ENCODE results near the gene LDB2.

- no peak for TF ChIP-seq CTCF (conservative IDR thresholded peaks at IDR 0.05 in 1 of 2, IDR thresholded peaks at IDR 0.05 in 1 of 2; ENCODE audit: low read depth in 1 of 2, low read length in 2 of 2)
- TF ChIP-seq EZH2 (IDR thresholded peaks at IDR 0.05; ENCODE audit: low read length, missing control alignments), result no peak
Observed at GRCh38 chr4:16897991-16898827, at the start of gene LDB2.
